ENCODE data around the gene CA5A. TPM values are rescaled to one million over a fixed set of nuclear protein-coding genes. Genes with fewer than 3 reads are reported as not detected.

Gene CA5A
- total and polyA plus RNA-seq, 2 experiments from 2014 or later = not detected

GRCh38 chr16:87952751-87953150, 16.4 kb upstream of the CA5A start (continued):
- TF ChIP-seq EZH2 (IDR thresholded peaks at IDR 0.05; ENCODE audit: low read depth, unreplicated experiment) (no peak), POLR2AphosphoS5 (IDR thresholded peaks at IDR 0.05; ENCODE audit: low read depth) (no peak), ETS1 (IDR thresholded peaks at IDR 0.05) (no peak), CTCF (conservative IDR thresholded peaks at IDR 0.05; ENCODE audit: low read depth in 2 of 2) (no peak), NANOG (IDR thresholded peaks at IDR 0.05; ENCODE audit: borderline replicate concordance) (no peak), ZNF331 (CRISPR knock-in tag; IDR thresholded peaks at IDR 0.05; ENCODE audit: low read depth) (no peak), REST (IDR thresholded peaks at IDR 0.05; ENCODE audit: unreplicated experiment) (no peak)

GRCh38 chr16:87951552-87952538, 15.5 kb upstream of the CA5A start:
- no peak; the same call in 2 of the 3 replicates for ATAC-seq

More at GRCh38 chr16:87951552-87952538, 15.5 kb upstream of the CA5A start:
- H3F3A ChIP-seq (replicated peaks; ENCODE audit: low read depth) = 0 out of 2 replicates have a peak, but pooled peaks cover 9% of the 10 kb centered on the region
- Mint-ChIP-seq H3K27me3 (ENCODE audit: insufficient read depth, low read depth, poor library complexity) (peaks cover 7% of the 10 kb centered on the region), H3K4me1 (peaks cover 43% of the 10 kb centered on the region), H3K27ac (peak overlapping the region; percentile 96), H3K36me3 (ENCODE audit: low read depth) (peaks cover 19% of the 10 kb centered on the region), H3K4me3 (peak overlapping the region; percentile 96), H3K9me3 (no peaks in the 10 kb centered on the region)
- H3K4me2 ChIP-seq = peak overlapping the region; percentile 99
- no peaks in the 10 kb centered on the region for H3K9me2 ChIP-seq (ENCODE audit: insufficient read depth)
- peaks cover 51% of the 10 kb centered on the region for H3K79me2 ChIP-seq (replicated peaks; ENCODE audit: insufficient read depth)
- peaks cover 10% of the 10 kb centered on the region for H3K4me1 ChIP-seq (ENCODE audit: insufficient read depth)
- peak overlapping the region; percentile 95 for H3K27ac ChIP-seq (ENCODE audit: low read depth)
- no peak overlapping the region for H2AFZ ChIP-seq
- peaks cover 18% of the 10 kb centered on the region for H4K20me1 ChIP-seq (replicated peaks; ENCODE audit: insufficient read depth)
- no peaks in the 10 kb centered on the region for H3K27me3 ChIP-seq (ENCODE audit: insufficient read depth)
- no peaks in the 10 kb centered on the region; the same call in 1 of the 2 replicates for H3K36me3 ChIP-seq (ENCODE audit: insufficient read depth)
- peak; percentile 33 for DNase-seq (ENCODE audit: low spot score)
- peak overlapping the region; percentile 100 for H3K4me3 ChIP-seq
- TF ChIP-seq POLR2AphosphoS5 (IDR thresholded peaks at IDR 0.05; ENCODE audit: low read depth) = peak; percentile 16; the same call in 1 of the 2 replicates
- no peak for TF ChIP-seq EZH2 (IDR thresholded peaks at IDR 0.05; ENCODE audit: low read depth, unreplicated experiment)
- TF ChIP-seq JUNB (IDR thresholded peaks at IDR 0.05; ENCODE audit: unreplicated experiment) = no peak

Measured in GM23338 (cell line).